ENCODE measurements around the gene IL18R1.

- TF ChIP-seq POLR2A (IDR thresholded peaks at IDR 0.05) (no peak), CTCF (IDR thresholded peaks at IDR 0.05) (no peak)
Measured at GRCh38 chr2:102356381-102356712, 751 bp downstream of the IL18R1 start.
